DMS53 treated with DMSO at 0.1 percent for 48 hours (cell line): ENCODE data around the gene SLC4A7.
"Not testable (repeated sequence)": the region's sequence is repeated elsewhere in the genome, so short reads cannot be mapped to it uniquely, and the experiment has no call there.

ENCODE experiments used
- DNase-seq: peaks from one replicate; lab custom pipeline; 2025; ENCODE audit not compliant: unreplicated experiment; lab: John Stamatoyannopoulos, UW

The SLC4A7 gene

GRCh38 chr3:27487383-27487782 lies 3.2 kb upstream of the SLC4A7 start:
- DNase-seq = no peak

DNA sequence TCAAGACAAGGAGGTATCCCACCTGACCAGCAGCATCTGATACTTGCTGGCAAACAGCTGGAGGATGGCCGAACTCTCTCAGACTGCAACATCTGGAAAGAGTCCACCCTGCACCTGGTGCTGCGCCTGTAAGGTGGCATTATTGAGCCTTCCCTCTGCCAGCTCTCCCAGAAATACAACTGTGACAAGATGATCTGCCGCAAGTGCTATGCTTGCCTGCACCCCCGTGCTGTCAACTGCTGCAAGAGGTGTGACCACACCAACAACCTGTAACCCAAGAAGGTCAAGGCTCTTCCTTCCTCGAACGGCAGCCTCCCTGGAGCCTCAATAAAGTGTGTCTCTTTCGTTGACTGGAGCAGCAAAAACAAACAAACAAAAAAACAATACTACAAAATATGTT lies 2.2 kb upstream of the SLC4A7 start:
- no peak for DNase-seq

DNA sequence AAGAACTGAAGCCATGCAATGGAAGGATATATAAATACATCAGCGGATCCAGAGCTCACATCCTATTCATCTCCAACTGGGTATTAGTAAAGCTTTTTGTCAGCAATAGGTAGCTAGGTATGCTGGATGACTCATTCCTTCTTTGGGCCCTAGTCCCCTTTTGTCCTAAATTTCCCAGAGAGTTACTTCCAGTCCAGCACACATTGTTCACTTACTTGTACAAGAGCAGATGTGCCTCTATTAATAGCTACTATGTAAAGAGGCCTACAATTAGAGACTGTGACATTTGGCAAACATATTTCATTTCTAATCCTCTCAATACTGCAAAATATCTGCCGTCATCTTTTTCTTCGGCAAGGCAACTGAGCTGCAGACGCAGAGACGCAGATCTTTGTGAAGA lies 1.7 kb upstream of the SLC4A7 start:
- DNase-seq = no peak

DNA sequence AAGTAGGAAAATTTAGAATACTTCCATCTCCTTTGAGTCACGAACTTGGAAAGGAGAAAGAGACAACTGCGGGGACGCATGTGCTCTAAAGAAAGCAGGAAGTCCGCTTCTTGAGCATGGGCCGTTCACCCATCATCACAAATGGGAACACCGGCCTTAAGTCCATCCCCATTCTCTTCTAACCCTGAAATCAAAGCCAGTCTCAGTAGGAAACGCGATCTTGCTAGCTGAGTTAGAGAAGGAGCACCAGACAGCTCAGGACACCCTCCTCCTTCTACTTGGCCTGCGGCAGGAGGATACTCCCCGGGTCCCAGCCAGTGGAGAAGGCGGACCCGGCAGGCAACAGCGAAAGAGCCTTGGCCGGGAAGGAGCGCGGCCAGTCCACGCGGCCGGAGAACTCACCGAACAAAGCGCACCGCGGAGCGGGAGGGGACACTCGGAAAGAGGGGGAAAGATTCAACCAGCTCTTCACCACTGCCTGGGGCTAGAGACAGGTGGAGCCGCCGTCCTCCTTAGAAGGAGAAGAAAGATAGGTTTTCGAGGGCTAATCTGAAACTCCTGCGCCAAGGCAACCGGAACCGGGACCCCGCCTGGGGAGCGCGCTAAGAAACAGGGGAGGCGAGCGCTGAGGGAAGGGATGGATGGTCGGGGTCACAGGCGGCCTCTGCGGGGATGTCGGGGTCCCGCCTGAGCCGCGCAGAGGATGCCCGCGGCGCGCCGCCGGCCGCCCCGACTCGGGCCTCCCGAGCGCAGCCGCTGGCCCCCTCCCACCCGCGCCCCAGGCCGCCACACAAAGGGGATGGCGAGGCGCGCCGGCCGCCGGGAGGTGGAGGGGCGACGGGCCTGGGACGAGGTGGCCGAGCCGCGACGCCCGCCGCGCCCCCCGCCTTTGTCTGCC lies 818 bp downstream of the SLC4A7 start:
- DNase-seq = no peak

- DNase-seq = no peak
Observed at GRCh38 chr3:27479806-27480543, 4.2 kb downstream of the SLC4A7 start.

DNA sequence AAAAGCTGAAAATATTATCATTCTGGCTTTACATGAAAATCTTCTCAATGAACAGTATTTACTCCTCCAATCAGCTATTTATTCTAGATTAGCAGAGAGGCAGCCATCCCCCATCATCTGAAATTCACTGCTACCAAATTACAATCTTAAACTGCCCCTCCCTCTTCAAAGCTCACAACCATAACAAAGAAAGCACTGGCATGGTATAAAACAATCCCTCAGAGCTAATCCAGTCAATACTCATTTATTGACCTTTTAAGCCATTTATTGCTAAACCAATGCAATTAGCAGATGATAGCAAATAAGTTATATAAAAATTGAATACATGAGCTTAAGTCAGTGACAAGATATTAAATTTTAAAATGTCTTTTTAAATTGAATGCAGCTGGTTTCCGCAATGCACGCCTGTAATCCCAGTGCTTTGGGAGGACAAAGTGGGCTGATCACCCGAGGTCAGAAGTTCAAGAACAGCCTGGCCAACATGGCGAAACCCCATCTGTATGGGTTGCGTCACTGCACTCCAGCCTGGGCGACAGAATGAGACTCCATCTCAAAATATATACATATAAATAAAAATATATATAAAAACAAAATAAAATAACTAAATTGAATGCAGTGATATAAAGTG lies 12.1 kb downstream of the SLC4A7 start:
- DNase-seq = no peak

DNA sequence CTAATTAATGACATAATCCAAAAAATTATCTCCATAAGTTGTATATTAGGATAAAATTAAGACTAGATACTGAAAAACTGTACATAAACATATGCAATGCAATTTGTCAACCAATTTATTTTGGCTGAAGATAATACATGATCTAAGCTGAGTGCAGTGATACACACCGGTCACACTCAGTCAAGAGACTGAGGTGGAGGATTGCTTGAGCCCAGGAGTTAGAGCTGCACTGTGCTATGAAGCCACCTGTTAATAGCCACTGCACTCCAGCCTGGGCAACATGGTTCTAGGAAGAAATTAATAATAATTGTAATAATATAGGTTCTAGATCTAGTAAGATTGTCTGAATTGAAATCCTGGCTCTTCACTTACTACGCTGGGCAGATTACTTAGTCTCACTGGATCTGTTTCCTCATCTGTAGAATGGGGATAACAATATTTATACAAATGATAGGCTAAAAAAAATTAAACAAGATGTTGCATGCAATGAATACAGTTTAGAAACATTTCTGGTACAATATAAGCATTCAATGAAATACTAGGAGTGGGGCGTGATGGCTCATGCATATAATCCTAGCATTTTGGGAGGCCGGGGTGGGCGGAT lies 15.8 kb downstream of the SLC4A7 start:
- no peak for DNase-seq

- DNase-seq = no peak
Observed at GRCh38 chr3:27467545-27467944, 16.6 kb downstream of the SLC4A7 start.

DNA sequence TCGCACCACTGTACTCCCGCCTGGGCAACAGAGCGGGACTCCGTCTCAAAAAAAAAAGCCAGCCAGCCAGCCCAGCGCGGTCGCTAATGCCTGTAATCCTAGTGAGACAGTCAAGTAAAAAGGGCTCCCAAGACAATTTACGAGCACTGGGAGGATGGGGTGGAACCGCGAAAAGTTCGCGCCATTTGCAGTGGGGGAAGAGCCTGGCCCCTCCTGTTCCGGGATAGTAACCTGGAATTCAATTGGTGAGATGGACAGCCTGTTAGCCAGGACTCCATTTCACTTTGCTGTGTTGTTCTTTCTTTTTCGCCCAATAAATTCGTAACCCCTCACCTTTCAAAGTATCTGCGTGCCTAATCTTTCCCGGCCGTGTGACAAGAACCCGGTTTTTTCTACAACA lies 19.5 kb downstream of the SLC4A7 start:
- DNase-seq = no peak

- no peak for DNase-seq
Observed at GRCh38 chr3:27462228-27462627, 22.0 kb downstream of the SLC4A7 start.

- DNase-seq = no peak
Observed at GRCh38 chr3:27458929-27459328, 25.3 kb downstream of the SLC4A7 start.

- DNase-seq = no peak
Observed at GRCh38 chr3:27456554-27456953, 27.6 kb downstream of the SLC4A7 start.

DNA sequence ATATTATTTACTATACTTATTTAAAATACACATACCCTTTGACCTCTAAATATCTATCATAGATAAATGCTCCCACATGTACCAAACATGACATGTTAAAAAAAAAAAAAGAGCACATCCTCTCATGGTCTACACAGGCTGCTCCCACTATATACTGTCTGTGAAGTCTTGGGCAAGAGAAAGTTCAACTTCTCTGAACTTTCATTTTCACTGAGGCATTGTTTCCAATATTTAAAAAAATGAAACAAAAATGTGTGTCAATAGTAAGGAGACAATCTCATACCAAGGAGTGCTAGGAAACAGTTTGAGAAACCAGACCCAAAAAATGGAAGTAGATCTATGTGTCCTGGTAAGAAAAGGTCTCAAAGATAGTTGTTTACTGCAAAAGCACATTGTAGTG lies 29.3 kb downstream of the SLC4A7 start:
- DNase-seq = no peak

DNA sequence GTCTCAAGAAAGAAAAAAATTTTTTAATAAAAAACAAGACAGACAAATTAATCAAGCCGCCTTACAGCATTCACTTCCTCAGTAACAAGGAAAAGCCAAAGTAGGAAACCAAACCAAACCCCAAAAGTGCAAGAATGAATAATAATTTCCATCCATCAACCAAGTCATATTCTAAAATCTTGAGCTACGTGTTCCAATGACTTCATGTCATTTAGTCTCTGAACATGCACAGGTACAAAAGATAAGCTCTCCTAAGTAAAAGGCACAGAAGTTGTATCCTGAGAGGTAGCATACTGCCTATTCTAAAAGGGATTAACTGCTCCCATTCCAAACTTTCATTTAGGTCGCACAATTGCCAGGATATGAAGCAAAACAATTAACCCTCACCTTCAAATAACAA lies 29.7 kb downstream of the SLC4A7 start:
- no peak for DNase-seq

GRCh38 chr3:27452368-27453090 lies 31.7 kb downstream of the SLC4A7 start:
- no peak for DNase-seq

DNA sequence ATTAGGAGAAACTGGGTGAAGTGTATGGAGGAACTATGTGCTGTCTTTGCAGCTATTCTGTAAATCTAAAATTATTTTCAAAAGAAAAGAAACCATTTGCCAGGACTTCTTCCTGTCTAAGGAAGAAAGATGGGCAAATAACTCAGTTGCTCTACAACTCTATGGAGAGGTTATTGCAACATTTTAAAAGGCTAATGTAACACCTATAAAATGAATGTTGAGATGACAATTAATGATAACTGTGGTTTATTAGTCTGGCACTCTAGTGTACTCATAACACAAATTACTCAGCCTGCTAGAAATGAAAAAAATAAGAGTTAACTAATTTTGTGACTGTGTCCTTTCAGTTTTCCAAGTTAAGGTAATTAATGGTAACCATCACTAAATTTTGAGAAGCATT lies 32.3 kb downstream of the SLC4A7 start:
- no peak for DNase-seq

- no peak for DNase-seq
Observed at GRCh38 chr3:27451251-27451650, 32.9 kb downstream of the SLC4A7 start.

DNA sequence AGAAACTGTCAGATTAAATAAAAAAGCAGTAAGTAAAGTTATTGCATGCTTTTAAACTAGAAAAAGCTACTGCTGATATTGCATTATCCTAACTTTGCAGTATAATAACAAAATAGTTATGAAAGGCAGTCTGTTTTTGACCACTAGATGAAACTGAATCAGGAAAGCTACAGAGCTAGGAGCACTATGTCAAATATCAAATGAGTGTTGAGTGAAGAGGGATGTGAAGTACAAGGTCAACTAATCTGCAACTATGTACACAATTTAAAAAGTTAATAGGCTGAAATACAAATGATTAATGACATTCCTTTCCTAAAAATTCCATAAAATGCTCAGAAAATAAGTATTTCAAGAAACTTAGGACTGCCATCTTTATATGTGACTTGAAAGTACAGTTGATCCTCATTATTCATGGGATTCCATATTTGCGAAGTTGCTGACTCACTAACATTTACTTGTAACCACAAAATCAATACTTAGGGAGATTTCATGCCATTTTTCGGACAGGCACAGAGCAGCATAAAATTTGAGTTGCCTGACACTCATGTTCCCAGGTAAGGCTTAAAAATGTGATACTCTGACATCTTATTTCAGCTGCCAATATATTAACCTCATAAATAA lies 34.5 kb downstream of the SLC4A7 start:
- DNase-seq = no peak

- DNase-seq = not testable (repeated sequence)
Observed at GRCh38 chr3:27442995-27443394, 41.2 kb downstream of the SLC4A7 start.

DNA sequence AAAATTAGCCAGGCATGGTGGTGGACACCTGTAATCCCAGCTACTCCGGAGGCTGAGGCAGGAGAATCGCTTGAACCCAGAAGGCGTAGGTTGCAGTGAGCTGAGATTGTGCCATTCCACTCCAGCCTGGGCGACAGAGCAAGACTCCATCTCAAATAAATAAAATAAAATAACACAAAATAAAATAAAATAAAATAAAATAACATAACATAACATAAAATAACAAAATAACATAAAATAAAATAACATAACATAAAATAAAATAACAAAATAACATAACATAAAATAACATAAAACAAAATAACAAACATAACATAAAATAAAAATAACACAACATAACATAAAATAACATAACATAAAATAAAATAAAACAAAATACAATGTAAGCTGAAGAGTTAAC lies 45.8 kb downstream of the SLC4A7 start:
- DNase-seq = not testable (repeated sequence)
